ENCODE data around the gene CALR3.
"Not testable (repeated sequence)": the region's sequence is repeated elsewhere in the genome, so short reads cannot be mapped to it uniquely, and the experiment has no call there.

CALR3 gene, protein sequence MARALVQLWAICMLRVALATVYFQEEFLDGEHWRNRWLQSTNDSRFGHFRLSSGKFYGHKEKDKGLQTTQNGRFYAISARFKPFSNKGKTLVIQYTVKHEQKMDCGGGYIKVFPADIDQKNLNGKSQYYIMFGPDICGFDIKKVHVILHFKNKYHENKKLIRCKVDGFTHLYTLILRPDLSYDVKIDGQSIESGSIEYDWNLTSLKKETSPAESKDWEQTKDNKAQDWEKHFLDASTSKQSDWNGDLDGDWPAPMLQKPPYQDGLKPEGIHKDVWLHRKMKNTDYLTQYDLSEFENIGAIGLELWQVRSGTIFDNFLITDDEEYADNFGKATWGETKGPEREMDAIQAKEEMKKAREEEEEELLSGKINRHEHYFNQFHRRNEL

GRCh38 chr19:16495982-16496612 is at the start of gene CALR3, which contains the start of gene C19orf44:
Gene CALR3 (minus strand): TSS chr19:16496167. CDS start chr19:16496129, 38 bp downstream.
Gene C19orf44 (plus strand): TSS chr19:16496394. CDS start chr19:16500793, 4,399 bp downstream.
- peak; percentile 97 for DNase-seq (ENCODE audit: low spot score)

DNA sequence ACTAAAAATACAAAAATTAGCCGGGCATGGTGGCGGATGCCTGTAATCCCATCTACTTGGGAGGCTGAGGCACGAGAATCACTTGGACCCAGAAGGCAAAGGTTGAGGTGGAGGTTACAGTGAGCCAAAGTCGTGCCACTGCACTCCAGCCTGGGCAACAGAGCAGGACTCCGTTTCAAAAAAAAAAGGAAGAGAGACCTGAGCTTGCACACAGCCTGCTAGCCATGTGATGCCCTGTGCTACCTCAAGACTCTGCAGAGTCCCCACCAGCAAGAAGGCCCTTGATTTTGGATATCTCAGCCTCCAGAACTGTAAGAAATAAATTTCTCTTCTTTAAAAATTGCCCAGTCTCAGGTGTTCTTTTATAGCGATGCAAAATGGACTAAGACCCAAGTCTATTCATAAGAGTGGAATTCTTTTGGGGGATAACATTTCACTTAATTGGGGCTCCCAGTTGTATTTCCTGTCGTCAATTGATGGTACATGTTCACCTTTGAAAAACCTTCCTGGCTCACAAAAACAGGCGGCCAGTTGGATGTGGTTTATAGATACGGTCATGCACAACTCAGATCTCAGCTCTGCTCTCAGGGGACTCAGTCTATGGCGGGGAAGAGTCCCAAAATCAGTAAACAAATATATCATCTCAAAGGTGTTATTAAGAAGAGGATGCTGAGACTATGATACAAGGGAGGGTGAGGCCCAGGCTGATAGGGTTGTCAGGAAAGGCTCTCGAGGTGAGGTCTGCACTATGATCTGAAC is 48.7 kb upstream of the CALR3 start:
- DNase-seq (ENCODE audit: low spot score): no peak

GRCh38 chr19:16543734-16544133 is 47.8 kb upstream of the CALR3 start:
- DNase-seq (ENCODE audit: low spot score): not testable (repeated sequence)

GRCh38 chr19:16542910-16543472 is 47.0 kb upstream of the CALR3 start:
- no peak for DNase-seq (ENCODE audit: low spot score)

GRCh38 chr19:16542045-16542909 is 46.3 kb upstream of the CALR3 start, which contains the start of gene CHERP:
Gene CHERP (minus strand): TSS chr19:16542437. CDS start chr19:16542378, 59 bp downstream.
- peak; percentile 94 for DNase-seq (ENCODE audit: low spot score)

GRCh38 chr19:16541526-16542044 is 45.6 kb upstream of the CALR3 start:
- no peak for DNase-seq (ENCODE audit: low spot score)

GRCh38 chr19:16540948-16541347 is 45.0 kb upstream of the CALR3 start:
- DNase-seq (ENCODE audit: low spot score): no peak

DNA sequence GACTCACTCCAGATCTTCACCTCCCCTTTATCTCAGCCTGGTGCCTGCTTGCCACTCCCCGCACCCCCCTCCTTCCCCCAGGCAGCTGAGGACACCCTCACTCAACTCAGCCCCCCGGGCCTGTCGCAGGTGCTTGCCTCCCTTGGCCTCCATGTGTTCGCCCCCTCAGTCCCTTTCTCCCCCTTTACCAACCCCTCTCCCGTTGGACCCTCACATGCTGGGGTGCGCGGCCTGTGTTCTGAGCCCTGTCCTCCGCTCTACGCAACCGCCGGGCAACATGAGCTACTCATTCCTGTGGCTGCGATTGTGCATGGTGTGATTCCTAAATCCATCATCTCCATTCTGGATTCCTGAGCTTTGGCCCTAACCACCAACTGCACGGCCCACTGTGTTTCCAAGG is 41.1 kb upstream of the CALR3 start:
- DNase-seq (ENCODE audit: low spot score): no peak

DNA sequence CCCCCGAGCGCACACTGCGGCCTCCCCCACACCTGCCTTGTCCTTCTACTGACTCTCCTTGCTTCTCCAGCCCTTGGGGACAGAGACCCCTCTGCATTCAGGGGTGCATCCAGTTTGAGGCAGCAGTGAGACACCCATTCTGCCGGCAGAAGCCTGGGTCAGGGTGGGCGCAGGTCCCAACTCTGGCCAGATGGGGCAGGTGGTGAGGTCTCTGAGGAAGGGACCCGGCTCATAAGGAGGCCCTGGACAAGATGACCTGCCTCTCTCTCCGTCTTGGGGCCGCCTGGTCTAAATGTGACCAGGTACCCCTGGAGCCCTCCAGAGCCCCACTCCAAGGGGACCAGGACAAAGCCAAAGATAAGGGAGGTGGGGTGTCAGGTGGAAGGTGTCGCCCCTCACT is 40.2 kb upstream of the CALR3 start:
- DNase-seq (ENCODE audit: low spot score): no peak

DNA sequence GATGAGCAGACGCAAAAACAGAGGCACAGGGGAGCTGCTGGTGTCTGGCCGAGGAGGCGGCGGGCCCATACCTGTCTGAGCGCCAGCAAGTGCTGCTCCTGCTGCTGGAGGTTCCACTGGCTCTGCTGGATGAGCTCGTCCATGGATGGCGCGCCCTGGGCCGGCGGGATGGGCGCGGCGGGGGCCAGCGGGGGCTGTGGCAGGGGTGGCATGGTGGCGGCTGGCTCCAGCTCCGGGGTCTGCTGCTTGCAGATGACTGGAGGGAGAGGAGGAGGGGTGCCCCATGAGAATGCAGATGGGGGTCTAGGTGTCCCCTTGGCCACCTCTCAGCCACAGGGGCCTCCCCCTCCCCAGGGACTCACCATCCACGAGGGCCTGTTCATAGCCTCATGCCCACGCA is 39.4 kb upstream of the CALR3 start:
- no peak for DNase-seq (ENCODE audit: low spot score)

DNA sequence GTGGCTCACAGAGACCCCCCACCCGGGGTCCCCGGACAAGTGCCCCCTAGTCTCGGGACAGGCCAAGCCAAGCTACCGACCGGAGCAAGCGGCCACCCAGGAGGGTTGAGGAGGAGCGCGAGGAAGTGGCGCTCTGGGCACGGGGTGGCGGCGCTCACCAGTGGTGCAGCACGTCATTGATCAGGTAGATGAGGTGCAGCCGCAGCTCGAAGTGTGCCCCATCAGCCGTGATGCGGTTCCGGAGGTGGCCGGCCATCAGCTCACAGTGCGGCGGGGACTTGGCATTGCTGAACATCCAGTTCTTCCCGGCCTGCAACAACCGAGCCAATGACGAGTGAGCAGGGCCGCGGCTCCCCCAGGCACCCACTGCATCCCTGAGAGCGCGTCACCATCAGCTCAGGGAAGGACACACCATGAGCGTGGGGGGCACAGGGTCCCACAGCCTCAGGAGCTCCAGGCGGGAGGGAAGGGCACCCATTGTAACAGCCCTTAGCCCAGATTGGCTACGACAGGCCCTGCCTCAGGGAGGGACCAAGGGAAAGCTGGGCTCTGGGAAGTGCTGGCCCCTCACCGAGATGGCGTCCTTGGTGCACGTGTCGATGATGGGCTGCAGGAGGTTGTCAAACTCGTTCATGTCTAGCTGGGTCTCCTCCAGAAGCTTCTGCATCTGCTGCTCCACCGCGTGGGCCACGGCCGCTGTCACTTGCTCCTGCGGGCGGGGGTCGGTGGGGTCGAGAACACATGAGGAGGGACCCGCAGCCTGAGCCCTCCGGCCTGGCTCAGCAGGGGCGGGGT is 36.7 kb upstream of the CALR3 start:
- DNase-seq (ENCODE audit: low spot score): no peak

GRCh38 chr19:16531380-16531669 is 35.4 kb upstream of the CALR3 start:
- no peak for DNase-seq (ENCODE audit: low spot score)

- no peak for DNase-seq (ENCODE audit: low spot score)
Measured at GRCh38 chr19:16530540-16531379, 34.8 kb upstream of the CALR3 start.

DNA sequence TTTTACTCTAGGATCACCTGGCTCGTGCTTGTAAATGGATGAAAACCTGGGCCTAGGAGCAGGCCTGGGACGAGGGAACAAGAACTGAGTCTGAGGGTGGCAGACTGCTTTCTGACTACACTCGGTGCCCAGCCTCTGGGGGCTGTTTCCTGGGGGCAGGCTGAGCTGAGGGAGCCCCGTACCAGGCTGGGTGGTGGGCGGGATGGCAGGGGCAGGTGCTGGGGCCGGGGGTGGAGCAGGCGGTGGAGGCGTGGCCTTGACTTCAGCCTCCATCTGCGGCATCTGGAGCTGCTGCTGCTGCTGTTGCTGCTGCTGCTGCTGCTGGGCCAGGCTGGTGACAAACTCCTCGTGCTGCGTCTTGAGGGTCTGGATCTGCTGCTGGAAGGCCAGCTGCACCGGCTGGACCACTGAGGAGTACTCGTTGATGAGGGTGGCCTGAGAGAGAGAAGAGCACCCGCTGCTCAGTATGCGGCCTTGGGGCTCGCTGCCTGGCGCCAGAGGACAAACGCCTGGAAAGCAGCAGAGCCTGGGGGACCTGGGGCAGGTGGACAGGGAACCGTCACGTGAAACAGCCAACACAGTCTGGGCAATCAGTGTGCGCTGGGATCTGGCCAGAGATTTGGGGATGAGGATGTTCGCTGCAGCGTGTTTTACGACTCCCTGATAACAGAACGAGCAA is 33.6 kb upstream of the CALR3 start:
- no peak for DNase-seq (ENCODE audit: low spot score)

DNA sequence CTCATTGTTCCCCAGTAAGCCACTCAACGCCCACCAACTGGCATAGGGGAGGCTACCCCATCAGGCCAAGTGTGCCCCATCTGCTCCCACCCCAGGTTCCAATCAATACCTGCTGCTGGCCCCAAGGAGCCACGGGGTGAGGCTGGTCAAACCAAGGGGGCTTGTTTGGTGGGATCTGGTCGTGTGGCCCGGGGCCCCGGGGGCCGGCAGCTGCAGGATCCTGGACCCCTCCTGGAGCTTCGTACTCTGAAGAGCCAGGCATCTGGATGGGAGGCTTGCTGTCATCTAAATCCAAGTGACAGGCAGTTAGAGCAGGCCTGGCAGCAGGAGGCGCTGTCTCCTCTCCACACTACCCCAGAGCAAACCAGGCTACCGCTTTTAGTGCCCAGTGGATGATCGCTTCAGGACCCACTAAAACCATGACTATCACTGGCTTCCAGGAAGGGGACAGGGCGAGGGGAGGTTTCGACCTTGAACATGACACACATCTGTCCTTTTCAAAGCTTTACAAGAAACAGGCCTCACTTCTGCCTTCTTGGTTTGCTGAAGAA is 32.1 kb upstream of the CALR3 start:
- peak; percentile 45 for DNase-seq (ENCODE audit: low spot score)

DNA sequence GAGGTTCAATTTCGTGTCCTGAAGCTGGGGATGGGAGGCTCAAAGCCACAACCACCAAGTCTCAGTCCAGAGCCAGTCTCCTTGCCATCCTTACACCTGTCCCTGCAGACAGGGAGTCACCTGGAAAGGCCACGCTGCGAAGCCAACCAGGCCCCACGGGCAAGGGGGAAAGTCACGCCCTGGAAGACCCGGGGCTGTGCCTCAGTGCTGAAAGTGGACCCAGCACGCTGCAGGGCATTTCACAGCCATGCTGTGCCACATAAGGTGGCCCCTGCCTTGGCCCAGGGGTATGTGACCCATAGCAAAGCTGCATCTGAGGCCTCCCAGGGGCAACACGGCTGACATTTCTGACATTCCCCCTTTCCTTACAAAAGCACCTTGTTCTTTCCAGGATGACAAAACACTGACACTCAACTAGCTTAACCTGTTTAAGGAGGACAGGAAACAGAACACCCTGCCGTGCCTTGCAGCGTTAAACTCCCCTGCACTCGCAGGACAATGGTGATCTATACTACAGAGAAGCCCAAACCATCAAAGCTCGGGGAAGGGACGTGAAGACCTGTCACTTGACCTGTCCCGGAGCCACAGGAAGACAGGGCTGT is 31.5 kb upstream of the CALR3 start:
- no peak for DNase-seq (ENCODE audit: low spot score)

DNA sequence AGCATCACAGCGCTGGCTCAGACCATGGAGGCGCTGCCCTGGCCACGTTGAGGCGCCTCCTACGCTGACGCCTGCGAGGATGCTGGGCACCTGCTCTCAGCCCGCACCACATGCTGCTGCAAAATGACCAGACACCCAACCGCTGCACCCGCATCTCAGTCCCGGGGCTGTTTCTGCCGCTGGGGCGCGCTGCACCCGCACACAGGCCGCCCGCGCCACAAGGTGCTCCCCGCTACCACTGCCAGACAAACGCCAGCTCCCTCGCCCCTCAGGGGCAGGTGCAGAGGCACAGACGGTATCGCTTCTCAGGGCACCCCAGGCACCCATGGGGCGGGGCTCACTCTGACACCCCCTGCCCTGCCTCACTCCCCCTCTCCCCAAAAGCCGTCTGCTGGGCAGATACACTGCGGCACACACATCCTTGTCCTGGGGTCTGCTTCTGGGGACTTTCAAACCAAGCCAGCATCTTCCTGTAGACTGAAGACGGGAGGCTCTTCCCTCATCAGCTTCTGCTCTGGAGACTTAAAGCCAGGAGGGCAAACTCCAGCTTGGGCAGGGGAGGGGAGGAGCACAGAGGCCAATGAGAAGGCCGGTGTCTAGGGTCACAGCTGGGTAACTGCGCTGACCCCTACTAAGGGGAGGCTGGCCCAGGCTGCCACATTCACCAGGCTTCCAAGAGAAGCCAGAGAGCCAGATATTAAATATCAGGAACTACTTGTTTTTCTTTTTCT is 29.9 kb upstream of the CALR3 start:
- no peak for DNase-seq (ENCODE audit: low spot score)
